EH (cell line): ENCODE results near the gene NR1H2.

ENCODE experiments used
- DNase-seq: peaks from one replicate; pipeline ENCODE4 v3.0.0-alpha.2; 2015; ENCODE audit warnings: low read depth

Gene NR1H2

DNA sequence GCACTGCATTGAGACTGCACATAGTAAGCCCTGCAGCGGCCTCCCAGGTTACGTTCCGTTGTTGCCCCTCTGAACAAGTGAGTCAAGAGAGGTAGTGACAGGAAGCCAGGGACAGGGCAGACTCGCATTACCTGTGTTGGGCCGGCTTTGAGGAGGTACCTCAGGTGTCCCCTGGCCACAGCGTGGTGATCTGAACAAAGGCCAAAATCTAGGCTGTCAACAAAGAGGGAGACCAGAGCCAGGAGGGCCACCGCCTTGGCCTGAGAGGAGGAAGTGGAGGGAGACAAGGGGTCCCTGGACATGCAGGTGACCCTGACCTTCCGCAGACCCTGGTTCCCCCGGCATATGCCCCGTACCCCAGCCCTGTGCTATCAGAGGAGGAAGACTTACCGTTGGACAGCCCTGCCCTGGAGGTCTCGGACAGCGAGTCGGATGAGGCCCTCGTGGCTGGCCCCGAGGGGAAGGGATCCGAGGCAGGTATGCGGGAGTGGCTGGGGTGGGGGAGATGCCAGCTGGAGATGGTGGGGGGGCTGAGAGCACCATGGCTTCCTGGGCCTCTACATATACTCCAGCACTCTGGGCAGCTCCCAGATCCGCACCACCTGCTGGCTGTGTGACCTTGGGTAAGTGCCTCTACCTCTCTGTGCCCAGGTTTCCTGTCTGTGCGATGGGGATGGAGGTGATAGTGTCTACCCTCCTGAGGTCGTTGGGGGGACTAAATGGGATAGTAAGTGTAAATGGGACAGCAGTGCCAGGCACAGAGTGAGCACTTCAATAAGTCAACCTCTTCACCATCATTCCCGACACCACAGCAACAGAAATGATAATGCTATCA is 47.2 kb downstream of the NR1H2 start:
- no peak for DNase-seq

GRCh38 chr19:50425581-50425980 is 49.3 kb downstream of the NR1H2 start:
- DNase-seq: no peak

- DNase-seq: no peak
Measured at GRCh38 chr19:50427318-50427925, 51.2 kb downstream of the NR1H2 start.

- peak; percentile 60 for DNase-seq
Measured at GRCh38 chr19:50427997-50428425, 51.8 kb downstream of the NR1H2 start.

GRCh38 chr19:50428772-50429463 is 52.7 kb downstream of the NR1H2 start:
- DNase-seq: no peak

GRCh38 chr19:50430888-50431342 is 54.7 kb downstream of the NR1H2 start:
- DNase-seq: no peak

GRCh38 chr19:50431343-50432220 is 55.3 kb downstream of the NR1H2 start:
- peak; percentile 68 for DNase-seq

DNA sequence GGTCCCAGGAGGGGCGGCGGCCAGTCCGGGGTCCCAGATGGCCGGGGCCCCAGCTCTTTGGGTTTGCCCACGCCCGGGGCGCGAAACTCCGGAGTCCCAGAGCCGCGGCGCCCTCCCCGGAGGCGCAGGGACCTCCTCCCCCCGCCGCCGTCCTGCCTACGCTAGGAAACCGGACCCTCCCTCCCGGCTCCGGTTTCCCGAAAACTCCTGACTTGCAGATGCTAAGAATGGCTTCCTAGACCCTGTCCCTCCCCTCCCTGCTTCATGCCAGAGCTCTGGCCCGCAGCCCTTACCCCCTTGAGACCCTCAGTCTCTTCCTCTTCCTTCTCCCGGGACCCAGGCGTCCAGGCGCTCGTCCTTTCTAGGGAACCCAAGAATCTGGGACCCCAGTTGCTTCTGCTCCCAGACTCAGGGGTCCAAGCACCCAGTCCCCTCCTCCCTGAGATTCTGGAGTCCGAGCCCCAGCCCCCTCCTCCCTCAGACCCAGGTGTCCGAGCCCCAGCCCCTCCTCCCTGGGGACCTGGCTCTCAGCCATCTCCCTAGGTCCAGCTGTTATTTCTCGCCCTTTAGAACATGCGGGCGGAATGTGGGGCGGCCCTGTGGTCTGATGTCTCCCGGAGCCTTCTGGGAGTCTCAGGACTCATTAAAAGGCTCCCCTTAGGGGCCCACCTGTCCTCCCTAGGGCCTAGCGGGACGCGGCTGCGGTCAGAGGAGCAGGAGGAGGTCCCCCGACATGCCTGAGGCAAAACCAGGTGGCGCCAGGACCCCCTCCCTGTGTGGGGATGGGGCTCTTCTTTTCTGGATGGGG is 56.2 kb downstream of the NR1H2 start, which contains the start of gene MYBPC2:
TSS of gene MYBPC2 (plus strand) at position 672 of the 808 bp plus-strand sequence. CDS start at position 734, 62 bp downstream.
- no peak for DNase-seq
